HuH-7.5 (cell line): Measurements from ENCODE around the gene COL4A1.

Source experiments
- DNase-seq: peaks from one replicate; pipeline ENCODE4 v3.0.0; 2011; ENCODE audit warnings: low spot score

Gene COL4A1

GRCh38 chr13:110306960-110307766, at the start of gene COL4A1, which contains the start of gene COL4A2:
Gene COL4A1, minus strand, starts transcription at chr13:110307157. Its CDS starts 130 bp downstream, at chr13:110307027.
Gene COL4A2, plus strand, starts transcription at chr13:110307284. Its CDS starts 620 bp downstream, at chr13:110307904.
- DNase-seq: no peak

DNA sequence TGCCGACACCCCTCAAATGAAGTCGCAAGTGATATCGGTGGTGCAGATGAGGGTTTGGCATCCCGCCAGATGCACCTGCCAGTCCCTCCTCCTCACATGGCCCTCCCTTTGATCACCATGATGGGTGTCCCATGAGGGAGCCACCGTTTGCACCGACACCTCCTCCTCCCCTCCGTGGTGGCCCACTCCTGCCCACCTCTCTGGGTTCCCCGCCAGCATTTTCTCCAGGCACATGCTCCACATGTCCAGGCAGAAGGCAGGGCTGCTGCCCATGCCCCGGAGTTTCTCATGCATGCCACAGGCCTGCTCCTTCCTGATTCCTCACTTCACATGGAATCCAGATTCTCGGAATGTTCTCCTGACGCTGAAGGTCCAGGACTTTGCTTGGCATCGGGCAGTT, 49.4 kb upstream of the COL4A1 start:
- no peak for DNase-seq

GRCh38 chr13:110354715-110355473, 47.9 kb upstream of the COL4A1 start:
- DNase-seq: no peak

DNA sequence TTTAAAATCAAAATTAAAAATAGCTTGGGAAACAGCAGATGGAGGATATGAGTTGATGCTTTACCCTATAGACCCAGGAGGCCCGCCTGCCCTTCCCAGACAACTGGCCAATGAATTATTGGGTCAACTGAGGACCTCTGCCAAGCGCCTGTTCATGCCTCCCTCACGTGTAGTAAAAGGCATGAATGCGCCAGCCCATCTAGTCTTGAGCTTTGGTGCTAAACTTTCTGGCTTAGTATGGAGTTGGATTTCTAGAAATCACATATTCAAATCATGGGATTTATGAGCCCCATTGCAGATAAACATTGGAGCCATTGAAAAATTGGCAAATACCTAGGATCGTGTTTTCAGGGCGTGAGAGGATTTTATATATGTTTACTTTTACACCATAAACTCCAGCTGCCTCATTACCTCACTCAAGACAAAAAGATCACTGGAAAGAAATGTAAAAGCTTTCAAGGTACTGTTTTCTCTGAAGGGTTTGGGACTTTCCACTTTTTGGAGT, 47.2 kb upstream of the COL4A1 start:
- DNase-seq: no peak

GRCh38 chr13:110353339-110353977, 46.5 kb upstream of the COL4A1 start:
- no peak for DNase-seq

GRCh38 chr13:110352735-110353134, 45.8 kb upstream of the COL4A1 start:
- no peak for DNase-seq

- DNase-seq: no peak
Measured at GRCh38 chr13:110351636-110352420, 44.9 kb upstream of the COL4A1 start.

GRCh38 chr13:110350509-110350908, 43.6 kb upstream of the COL4A1 start:
- no peak for DNase-seq

GRCh38 chr13:110350049-110350448, 43.1 kb upstream of the COL4A1 start:
- no peak for DNase-seq

- no peak for DNase-seq
Measured at GRCh38 chr13:110349239-110349638, 42.3 kb upstream of the COL4A1 start.

DNA sequence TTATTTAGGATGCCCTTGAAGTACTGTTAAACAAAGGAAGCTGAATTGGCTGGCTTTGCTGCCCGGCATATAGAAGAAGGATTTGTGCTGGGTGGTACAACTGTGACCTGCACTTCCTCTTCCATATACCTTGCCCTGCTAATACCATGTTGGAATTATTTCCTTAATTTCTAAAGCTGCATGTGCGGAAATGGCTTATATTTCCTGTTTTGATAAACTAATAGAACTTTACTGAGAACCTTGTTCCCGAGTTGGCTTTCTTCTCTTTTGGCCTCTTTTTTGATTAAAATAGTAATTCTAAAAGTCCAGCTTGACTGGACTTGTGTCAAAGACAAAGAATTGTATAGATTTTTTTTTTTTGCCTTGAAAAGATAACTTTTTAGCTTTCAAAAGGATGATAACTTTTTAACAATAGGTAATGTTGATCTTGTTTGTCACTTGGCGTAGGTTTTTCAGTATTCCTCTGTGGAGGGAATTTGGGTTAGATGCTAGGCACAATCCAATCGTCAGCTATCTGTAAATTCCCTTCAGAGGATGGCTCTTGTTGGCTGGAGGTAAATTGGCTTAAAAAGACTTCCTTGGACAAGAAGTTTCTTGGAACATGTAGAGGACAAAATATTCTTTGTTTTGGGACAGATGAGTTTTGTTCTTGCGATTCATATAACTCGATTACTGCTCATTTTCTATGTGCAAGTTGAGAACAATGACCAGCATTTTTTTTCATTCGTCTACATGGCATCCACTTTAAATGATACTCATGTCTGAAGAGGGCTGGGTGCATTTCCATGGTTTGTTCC, 41.5 kb upstream of the COL4A1 start:
- no peak for DNase-seq

- no peak for DNase-seq
Measured at GRCh38 chr13:110347535-110348308, 40.8 kb upstream of the COL4A1 start.

DNA sequence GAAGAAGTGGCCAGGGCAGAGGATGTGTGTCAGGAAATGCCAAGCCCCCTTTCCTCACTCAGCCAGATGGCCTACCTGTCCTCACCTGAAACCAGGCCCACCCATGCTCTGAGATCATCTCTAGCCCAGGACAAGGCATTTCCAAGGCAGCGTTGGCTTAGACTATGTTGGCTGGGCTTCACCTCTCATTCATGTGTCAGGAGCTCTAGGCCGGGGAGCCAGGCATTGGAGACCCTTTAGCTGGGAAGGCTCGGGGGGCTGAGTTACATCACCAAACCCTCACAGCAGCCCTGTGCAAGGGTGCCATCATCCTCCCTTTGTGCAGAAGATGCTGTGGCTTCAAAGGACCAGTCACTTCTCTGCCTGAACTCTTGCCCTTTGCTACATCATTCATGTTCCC, 40.1 kb upstream of the COL4A1 start:
- no peak for DNase-seq

DNA sequence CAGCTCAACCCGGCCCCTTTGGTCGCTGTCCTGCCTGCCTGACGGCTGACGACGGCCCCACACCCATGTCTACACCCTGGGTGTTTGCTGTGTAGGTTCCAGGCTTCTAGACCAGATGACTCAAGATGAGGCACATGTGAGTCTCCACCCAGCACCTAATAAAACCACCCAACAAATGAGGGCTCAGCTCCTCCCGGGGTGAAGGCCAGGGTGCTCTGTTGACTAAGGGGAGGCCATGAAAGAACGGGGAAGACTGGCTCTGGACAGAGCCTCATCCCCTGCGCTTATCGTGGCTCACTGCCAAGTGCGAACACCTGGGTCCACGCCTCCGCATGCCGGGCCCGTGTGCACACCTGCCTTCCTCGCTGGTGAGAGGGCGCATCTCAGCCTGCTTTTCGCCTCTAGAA, 39.7 kb upstream of the COL4A1 start:
- no peak for DNase-seq

GRCh38 chr13:110345701-110346100, 38.7 kb upstream of the COL4A1 start:
- DNase-seq: no peak

- no peak for DNase-seq
Measured at GRCh38 chr13:110345266-110345665, 38.3 kb upstream of the COL4A1 start.

DNA sequence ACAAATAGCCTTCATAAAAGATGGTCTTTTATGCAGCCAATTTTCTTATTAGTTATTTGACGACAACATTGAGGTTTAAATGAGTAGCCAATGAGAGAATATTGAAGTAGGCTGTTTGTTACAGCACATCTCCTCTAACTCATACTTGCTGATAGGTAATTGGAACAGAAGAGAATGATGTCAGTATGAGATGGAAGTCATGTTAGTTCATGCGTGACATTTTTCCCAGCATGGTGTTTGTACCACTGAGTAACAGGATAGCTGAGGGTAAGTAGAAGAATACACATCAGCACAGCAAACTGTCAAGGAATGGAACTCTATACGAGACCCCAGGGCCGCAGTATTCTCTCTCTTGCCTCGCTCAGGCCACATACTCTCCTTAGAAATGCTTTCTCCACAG, 37.4 kb upstream of the COL4A1 start:
- no peak for DNase-seq

GRCh38 chr13:110343241-110343865, 36.4 kb upstream of the COL4A1 start:
- no peak for DNase-seq

DNA sequence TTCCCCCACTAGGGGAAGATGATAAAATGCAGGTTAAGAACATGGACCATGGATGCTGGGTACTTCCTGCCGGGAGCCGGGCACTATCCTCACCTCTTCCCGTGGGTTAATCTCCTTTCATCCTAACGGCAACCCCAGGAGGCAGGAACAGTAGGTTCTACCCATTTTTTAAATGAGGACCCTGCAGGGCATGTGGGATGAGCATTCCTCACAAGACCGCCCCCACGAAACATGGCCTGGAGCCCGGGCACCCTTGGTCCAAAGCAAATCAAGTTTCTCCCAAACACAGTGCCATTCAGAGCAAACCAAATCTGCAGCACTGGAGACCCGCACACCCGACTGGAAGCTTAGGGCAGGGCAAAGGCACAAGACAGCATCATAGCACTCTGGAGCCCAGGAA, 35.5 kb upstream of the COL4A1 start:
- no peak for DNase-seq
